MM.1S (cell line): ENCODE results near the gene EMC8.

Source experiments
- DNase-seq: peaks from one replicate; pipeline ENCODE4 v3.0.0-alpha.2; 2015
- H2AFZ ChIP-seq: fragments of 300-600 bp; sonication (generic); 2 replicates; pipeline ENCODE4 v1.6.0; 2016; ENCODE audit warnings: antibody characterized with exemption, low read length
- H3F3A ChIP-seq: fragments of 300-600 bp; sonication (generic); 2 replicates; pipeline ENCODE4 v1.6.1; 2016; ENCODE audit warnings: mild to moderate bottlenecking, antibody characterized with exemption, low read length, moderate library complexity, mixed read lengths; ENCODE audit not compliant: insufficient read depth
- H3K27ac ChIP-seq: fragments of 300-600 bp; sonication (generic); 2 replicates; pipeline ENCODE4 v1.5.1; 2016; ENCODE audit warnings: mild to moderate bottlenecking, low read length
- H3K27me3 ChIP-seq: fragments of 300-600 bp; sonication (generic); replicated peaks from 2 replicates; pipeline ENCODE4 v1.6.0; 2016; ENCODE audit warnings: low read length; ENCODE audit not compliant: insufficient read depth
- H3K36me3 ChIP-seq: fragments of 300-600 bp; sonication (generic); replicated peaks from 2 replicates; pipeline ENCODE4 v1.6.1; 2016; ENCODE audit warnings: mild to moderate bottlenecking, low read length, mixed read lengths; ENCODE audit not compliant: insufficient read depth
- H3K4me1 ChIP-seq: fragments of 300-600 bp; sonication (generic); 2 replicates; pipeline ENCODE4 v1.6.1; 2016; ENCODE audit warnings: low read length, mixed read lengths
- H3K4me2 ChIP-seq: fragments of 300-600 bp; sonication (generic); 2 replicates; pipeline ENCODE4 v1.6.0; 2016; ENCODE audit warnings: low read depth, low read length
- H3K4me3 ChIP-seq: fragments of 300-600 bp; sonication (generic); 2 replicates; pipeline ENCODE4 v1.5.1; 2016; ENCODE audit warnings: low read length, mixed read lengths
- H3K79me2 ChIP-seq: fragments of 300-600 bp; sonication (generic); 2 replicates; pipeline ENCODE4 v1.6.1; 2016; ENCODE audit warnings: mixed run types, low read length, mixed read lengths
- H3K9ac ChIP-seq: fragments of 300-600 bp; sonication (generic); 2 replicates; pipeline ENCODE4 v1.6.1; 2016; ENCODE audit warnings: low read length, mixed read lengths
- H3K9me2 ChIP-seq: fragments of 300-600 bp; sonication (generic); replicated peaks from 2 replicates; pipeline ENCODE4 v1.6.1; 2016; ENCODE audit warnings: mild to moderate bottlenecking, low read length, mixed read lengths; ENCODE audit not compliant: insufficient read depth
- H3K9me3 ChIP-seq: fragments of 300-600 bp; sonication (generic); replicated peaks from 2 replicates; pipeline ENCODE4 v1.6.1; 2016; ENCODE audit warnings: mild to moderate bottlenecking, low read length, mixed read lengths; ENCODE audit not compliant: insufficient read depth
- H4K20me1 ChIP-seq: fragments of 300-600 bp; sonication (generic); 2 replicates; pipeline ENCODE4 v1.6.1; 2016; ENCODE audit warnings: mild to moderate bottlenecking, low read length, moderate library complexity, mixed read lengths; ENCODE audit not compliant: insufficient read depth
- CTCF ChIP-seq: fragments of 300-600 bp; sonication (generic); IDR thresholded peaks from 2 replicates; pipeline ENCODE4 v1.5.1; 2016; ENCODE audit warnings: antibody characterized with exemption, low read length, mixed read lengths
- EZH2 ChIP-seq: fragments of 300-600 bp; sonication (generic); optimal IDR thresholded peaks from 2 replicates; pipeline ENCODE3; 2017; ENCODE audit warnings: low read depth, mild to moderate bottlenecking, antibody characterized with exemption, low read length, mixed read lengths
- EZH2phosphoT487 ChIP-seq: fragments of 300-600 bp; sonication (generic); IDR thresholded peaks from 2 replicates; pipeline ENCODE4 v1.6.1; 2018; ENCODE audit warnings: antibody characterized with exemption, low read length

The EMC8 gene

GRCh38 chr16:85761861-85762260, 37.5 kb downstream of the EMC8 start:
- H2AFZ ChIP-seq: no peak overlapping the region
- H4K20me1 ChIP-seq: no peaks in the 10 kb centered on the region
- no peaks in the 10 kb centered on the region for H3K9me2 ChIP-seq
- no peaks in the 10 kb centered on the region for H3K79me2 ChIP-seq
- no peak overlapping the region for H3K4me2 ChIP-seq
- H3K4me1 ChIP-seq: no peaks in the 10 kb centered on the region
- H3K4me3 ChIP-seq: no peak overlapping the region
- no peaks in the 10 kb centered on the region for H3F3A ChIP-seq
- TF ChIP-seq EZH2phosphoT487 (no peak), CTCF (no peak), EZH2 (no peak)
- H3K27ac ChIP-seq: no peak overlapping the region
- H3K27me3 ChIP-seq: peaks cover 12% of the 10 kb centered on the region
- DNase-seq: no peak
- H3K36me3 ChIP-seq: no peaks in the 10 kb centered on the region
- H3K9me3 ChIP-seq: no peaks in the 10 kb centered on the region
- H3K9ac ChIP-seq: no peak overlapping the region

GRCh38 chr16:85759631-85760419, 39.5 kb downstream of the EMC8 start:
- H3K4me3 ChIP-seq: no peak overlapping the region
- H3K27ac ChIP-seq: no peak overlapping the region

DNA sequence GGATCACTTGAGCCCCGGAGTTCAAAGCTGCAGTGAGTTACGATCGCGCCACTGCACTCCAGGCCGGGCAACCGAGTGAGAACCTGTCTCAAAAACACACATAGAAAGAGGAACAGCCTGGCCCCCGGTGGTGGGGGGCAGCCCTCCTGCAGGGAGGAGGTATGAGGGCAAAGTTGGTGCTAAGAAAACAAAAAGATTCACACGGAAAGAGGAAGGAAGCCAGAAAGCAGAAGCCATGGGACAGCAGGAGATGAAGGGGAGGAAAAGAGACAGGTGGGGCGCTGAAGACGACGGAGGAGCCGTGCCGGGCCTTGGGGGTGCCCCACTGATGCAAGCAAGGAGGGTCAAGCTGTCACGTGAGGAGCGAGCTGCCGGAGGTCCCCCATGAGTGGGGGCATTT, 40.2 kb downstream of the EMC8 start:
- no peaks in the 10 kb centered on the region for H3K4me1 ChIP-seq
- H3K4me2 ChIP-seq: no peak overlapping the region
- H3K4me3 ChIP-seq: no peak overlapping the region
- H3K27me3 ChIP-seq: peaks cover 11% of the 10 kb centered on the region
- no peak overlapping the region for H3K9ac ChIP-seq
- no peaks in the 10 kb centered on the region for H3K9me2 ChIP-seq
- H3K79me2 ChIP-seq: no peaks in the 10 kb centered on the region
- DNase-seq: no peak
- H3K9me3 ChIP-seq: no peaks in the 10 kb centered on the region
- no peak overlapping the region for H3K27ac ChIP-seq
- no peaks in the 10 kb centered on the region for H3F3A ChIP-seq
- TF ChIP-seq EZH2phosphoT487: no peak
- TF ChIP-seq CTCF: no peak
- TF ChIP-seq EZH2: no peak
- H4K20me1 ChIP-seq: no peaks in the 10 kb centered on the region
- H3K36me3 ChIP-seq: no peaks in the 10 kb centered on the region
- no peak overlapping the region for H2AFZ ChIP-seq

More at GRCh38 chr16:85759631-85760419, 39.5 kb downstream of the EMC8 start:
- H3K36me3 ChIP-seq: no peaks in the 10 kb centered on the region
- H3K27me3 ChIP-seq: peaks cover 11% of the 10 kb centered on the region
- no peak overlapping the region for H3K9ac ChIP-seq
- H3K9me2 ChIP-seq: no peaks in the 10 kb centered on the region
- TF ChIP-seq CTCF (peak; percentile 39), EZH2phosphoT487 (no peak), EZH2 (no peak)
- no peaks in the 10 kb centered on the region for H3K9me3 ChIP-seq
- no peaks in the 10 kb centered on the region for H4K20me1 ChIP-seq
- no peaks in the 10 kb centered on the region for H3K79me2 ChIP-seq
- DNase-seq: no peak
- no peaks in the 10 kb centered on the region for H3F3A ChIP-seq
- no peak overlapping the region for H2AFZ ChIP-seq
- H3K4me2 ChIP-seq: no peak overlapping the region
- no peaks in the 10 kb centered on the region for H3K4me1 ChIP-seq
